Pancreas (tissue), 10 donors: ENCODE results near the gene NKX2-4. TPM values are rescaled to one million over a fixed set of nuclear protein-coding genes. Genes with fewer than 3 reads are reported as not detected.
A peak's percentile ranks its signal among the peaks of the same experiment; 100 is the strongest.

ENCODE experiments used
- ATAC-seq, 4 donors: fragments of 200-7000 bp; cut with Tn5 transposase; one replicate each; pipeline versions ENCODE4 v1.8.0 to v1.9.1; 2020; ENCODE audit warnings: mild to moderate bottlenecking in 4 of 4, moderate library complexity in 4 of 4
- DNase-seq, 6 donors: peaks; one replicate each; pipeline ENCODE4 v3.0.0-alpha.2; 2020
- FAIRE-seq: peaks from 2 replicates; lab custom pipeline; 2012; peaks lifted over from hg19 to GRCh38; lab: Jason Lieb, UNC
- H3K27ac ChIP-seq, 4 donors: fragments of 200-600 bp; sonication (generic); 1 replicate in 3 of 4; 2 replicates in 1 of 4; pipeline versions ENCODE4 v1.5.0 to v1.8.0; 2020
- H3K27me3 ChIP-seq, 4 donors: fragments of 200-600 bp; one replicate each; pipeline ENCODE4 v1.8.0; 2021
- H3K36me3 ChIP-seq, 3 donors: fragments of 200-600 bp; sonication (generic) in 1 of 3; one replicate each; pipeline versions ENCODE4 v1.5.0 to v1.8.0; 2020 to 2021
- H3K4me1 ChIP-seq, 3 donors: fragments of 200-600 bp; one replicate each; pipeline ENCODE4 v1.8.0; 2021
- H3K4me3 ChIP-seq, 4 donors: fragments of 200-600 bp; sonication (generic) in 2 of 4; one replicate each; pipeline versions ENCODE4 v1.5.0 to v1.8.0; 2020 to 2021
- H3K9me3 ChIP-seq, 4 donors: fragments of 200-600 bp; one replicate each; pipeline ENCODE4 v1.8.0; 2021
- WGBS, 2 donors: extraction: QIAGEN DNeasy Blood & Tissue Kit; methylation state at CpG; one replicate each; pipeline ENCODE4 v1.1.7; 2013; 5-methylcytosine and 5-hydroxymethylcytosine counted together
- intact Hi-C, 3 donors: fragments of 100-400 bp; cut with DNase I; formaldehyde crosslinking; loops; one replicate each; pipeline versions ENCODE4 v1.11.1 to v1.14.2; 2022
- polyA plus RNA-seq, 2 donors: library from polyadenylated mRNA; stranded (reverse); fragments of 200-250 nt; gene quantifications; one replicate each; pipeline ENCODE4 v1.2.3, GENCODE V29; 2013
- total RNA-seq, 6 donors: library from RNA; stranded (reverse); fragmentation: NEBNext Ultra II Directional in 4 of 6; extraction: Animal tissue kit (Norgen Biotek cat#: 25700) in 4 of 6; gene quantifications; one replicate each; pipeline versions ENCODE4 v1.2.1 to v1.2.4, GENCODE V29; 2021 to 2023
- TF ChIP-seq, protein P1 (sequence below), 4 donors: fragments of 200-600 bp; sonication (generic) in 3 of 4; IDR thresholded peaks; one replicate each; pipeline versions ENCODE4 v1.5.0 to v1.8.0; 2021; ENCODE audit warnings: antibody characterized with exemption in 4 of 4
- donor health status: healthy with polysubstance abuse.
- donor health status: DM: no; HTN: no; CAD: no; lungs with moderate emphysema.
- donor health status: DM: no; HTN: no; CAD: no.
- donor health status: control.
- donor health status: control.
- donor health status: Bipolar disorder and iron deficiency.
- donor health status: DM: yes; HTN: yes; CAD: no.
- donor health status: DM: no; HTN: no; CAD: no.
- donor health status: DM: no; HTN: no; CAD: no.
- donor health status: DM: yes; HTN: yes; CAD: no.

NKX2-4 gene
- total RNA-seq (not detected), polyA plus RNA-seq (not detected)

- 11 to 14% methylated on average over 48 to 57 of the region's 57 CpGs for WGBS, 2 donors
- Histone ChIP-seq H3K36me3 (no peaks in the 10 kb centered on the region), H3K27ac (no peak within 1 kb of the TSS), H3K27me3 (peaks cover 10 to 81% (median 22%) of the 10 kb centered on the region in 4 donors), H3K9me3 (no peaks in the 10 kb centered on the region), H3K4me3 (peak within 1 kb of the TSS in 2 of 4 donors; percentile 5 to 28), H3K4me1 (peaks cover 0 to 3% (median 0%) of the 10 kb centered on the region in 3 donors)
- ATAC-seq (no peak), FAIRE-seq (no peak), DNase-seq (no peak)
- intact Hi-C loops: no loop called here
- TF ChIP-seq, protein P1, sequence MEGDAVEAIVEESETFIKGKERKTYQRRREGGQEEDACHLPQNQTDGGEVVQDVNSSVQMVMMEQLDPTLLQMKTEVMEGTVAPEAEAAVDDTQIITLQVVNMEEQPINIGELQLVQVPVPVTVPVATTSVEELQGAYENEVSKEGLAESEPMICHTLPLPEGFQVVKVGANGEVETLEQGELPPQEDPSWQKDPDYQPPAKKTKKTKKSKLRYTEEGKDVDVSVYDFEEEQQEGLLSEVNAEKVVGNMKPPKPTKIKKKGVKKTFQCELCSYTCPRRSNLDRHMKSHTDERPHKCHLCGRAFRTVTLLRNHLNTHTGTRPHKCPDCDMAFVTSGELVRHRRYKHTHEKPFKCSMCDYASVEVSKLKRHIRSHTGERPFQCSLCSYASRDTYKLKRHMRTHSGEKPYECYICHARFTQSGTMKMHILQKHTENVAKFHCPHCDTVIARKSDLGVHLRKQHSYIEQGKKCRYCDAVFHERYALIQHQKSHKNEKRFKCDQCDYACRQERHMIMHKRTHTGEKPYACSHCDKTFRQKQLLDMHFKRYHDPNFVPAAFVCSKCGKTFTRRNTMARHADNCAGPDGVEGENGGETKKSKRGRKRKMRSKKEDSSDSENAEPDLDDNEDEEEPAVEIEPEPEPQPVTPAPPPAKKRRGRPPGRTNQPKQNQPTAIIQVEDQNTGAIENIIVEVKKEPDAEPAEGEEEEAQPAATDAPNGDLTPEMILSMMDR (IDR thresholded peaks at IDR 0.05): no peak
Observed at GRCh38 chr20:21397341-21398108, at the start of gene NKX2-4. Gene NKX2-4, minus strand, starts transcription at chr20:21397526. Its CDS starts 127 bp downstream, at chr20:21397399.

DNA sequence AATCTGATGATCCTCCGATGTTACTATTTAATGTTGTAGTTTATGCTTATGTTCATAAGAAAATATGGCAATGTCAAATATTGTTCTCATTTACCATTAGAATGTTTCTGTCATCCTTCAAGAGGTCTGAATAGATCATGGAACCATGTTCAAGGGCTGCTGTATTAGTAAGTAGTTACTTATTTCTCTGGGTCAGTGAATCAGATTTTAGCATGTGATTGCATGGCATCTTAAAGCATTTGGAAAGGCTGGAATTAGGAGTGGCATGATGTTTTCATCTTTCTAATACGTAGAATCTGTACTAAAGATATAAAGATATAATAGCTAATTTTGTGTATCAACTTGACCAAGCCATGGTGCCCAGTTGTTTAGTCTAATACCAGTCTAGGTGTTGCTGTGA, 40.5 kb upstream of the NKX2-4 start:
- no peaks in the 10 kb centered on the region for H3K4me1 ChIP-seq
- no peaks in the 10 kb centered on the region for H3K36me3 ChIP-seq
- no peak overlapping the region for H3K4me3 ChIP-seq
- H3K9me3 ChIP-seq: no peaks in the 10 kb centered on the region
- H3K27ac ChIP-seq: no peak overlapping the region
- DNase-seq (no peak), FAIRE-seq (no peak), ATAC-seq (no peak)
- H3K27me3 ChIP-seq: peaks cover 0 to 7% (median 2%) of the 10 kb centered on the region in 4 donors
- intact Hi-C loops: no loop called here
- TF ChIP-seq, protein P1 (IDR thresholded peaks at IDR 0.05): no peak
- WGBS, 2 donors: 71 to 77% methylated on average over 2 of the region's 2 CpGs

GRCh38 chr20:21437248-21437647, 39.9 kb upstream of the NKX2-4 start:
- ATAC-seq (no peak), DNase-seq (no peak), FAIRE-seq (no peak)
- Histone ChIP-seq H3K9me3 (no peaks in the 10 kb centered on the region), H3K27me3 (peaks cover 0 to 7% (median 2%) of the 10 kb centered on the region in 4 donors), H3K27ac (no peak overlapping the region), H3K4me3 (no peak overlapping the region), H3K4me1 (no peaks in the 10 kb centered on the region), H3K36me3 (no peaks in the 10 kb centered on the region)
- intact Hi-C loops: no loop called here
- WGBS, 2 donors: 80% methylated on average over 1 of the region's 1 CpG
- TF ChIP-seq, protein P1 (IDR thresholded peaks at IDR 0.05): no peak

- intact Hi-C loops: no loop called here
Observed at GRCh38 chr20:21436205-21436604, 38.9 kb upstream of the NKX2-4 start.

More at GRCh38 chr20:21436205-21436604, 38.9 kb upstream of the NKX2-4 start:
- Histone ChIP-seq H3K36me3 (no peaks in the 10 kb centered on the region), H3K9me3 (no peaks in the 10 kb centered on the region), H3K27me3 (peaks cover 0 to 7% (median 0%) of the 10 kb centered on the region in 4 donors), H3K27ac (no peak overlapping the region), H3K4me3 (no peak overlapping the region), H3K4me1 (no peaks in the 10 kb centered on the region)
- FAIRE-seq (no peak), ATAC-seq (no peak), DNase-seq (no peak)
- WGBS, 2 donors: 45 to 61% methylated on average over 4 of the region's 4 CpGs
- TF ChIP-seq, protein P1 (IDR thresholded peaks at IDR 0.05): no peak
